COR-L47 (cell line): Measurements from ENCODE around the gene PTGFRN.

Source experiments
- DNase-seq: peaks from one replicate; lab custom pipeline; 2025; lab: John Stamatoyannopoulos, UW

The PTGFRN gene

DNA sequence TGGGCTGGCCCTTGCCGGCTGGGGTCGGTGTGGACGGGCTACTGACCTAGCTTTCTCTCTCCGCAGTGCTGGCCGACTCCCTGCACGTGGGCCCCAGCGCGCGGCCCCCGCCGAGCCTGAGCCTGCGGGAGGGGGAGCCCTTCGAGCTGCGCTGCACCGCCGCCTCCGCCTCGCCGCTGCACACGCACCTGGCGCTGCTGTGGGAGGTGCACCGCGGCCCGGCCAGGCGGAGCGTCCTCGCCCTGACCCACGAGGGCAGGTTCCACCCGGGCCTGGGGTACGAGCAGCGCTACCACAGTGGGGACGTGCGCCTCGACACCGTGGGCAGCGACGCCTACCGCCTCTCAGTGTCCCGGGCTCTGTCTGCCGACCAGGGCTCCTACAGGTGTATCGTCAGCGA is 34.9 kb downstream of the PTGFRN start:
- DNase-seq, result no peak

DNA sequence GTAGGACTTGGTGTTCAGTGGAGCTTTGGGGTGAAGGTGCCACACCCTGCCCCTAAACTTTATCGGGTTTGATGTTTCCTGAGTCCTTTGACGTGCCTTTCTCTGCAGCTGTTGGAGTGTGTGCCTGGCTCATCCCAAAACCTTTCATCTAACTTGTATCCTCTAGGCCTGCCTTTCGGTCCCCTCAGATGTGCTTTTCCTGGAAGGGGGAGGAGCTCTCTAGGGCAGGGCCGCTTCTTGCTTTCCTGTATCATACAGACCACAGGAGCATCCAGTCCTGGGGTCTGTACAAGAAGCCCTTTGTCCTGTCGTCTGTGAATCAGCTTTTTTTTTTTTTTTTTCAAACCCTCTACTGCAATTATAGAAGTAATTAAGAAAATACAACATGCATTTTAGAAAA is 35.7 kb downstream of the PTGFRN start:
- DNase-seq, result no peak

DNA sequence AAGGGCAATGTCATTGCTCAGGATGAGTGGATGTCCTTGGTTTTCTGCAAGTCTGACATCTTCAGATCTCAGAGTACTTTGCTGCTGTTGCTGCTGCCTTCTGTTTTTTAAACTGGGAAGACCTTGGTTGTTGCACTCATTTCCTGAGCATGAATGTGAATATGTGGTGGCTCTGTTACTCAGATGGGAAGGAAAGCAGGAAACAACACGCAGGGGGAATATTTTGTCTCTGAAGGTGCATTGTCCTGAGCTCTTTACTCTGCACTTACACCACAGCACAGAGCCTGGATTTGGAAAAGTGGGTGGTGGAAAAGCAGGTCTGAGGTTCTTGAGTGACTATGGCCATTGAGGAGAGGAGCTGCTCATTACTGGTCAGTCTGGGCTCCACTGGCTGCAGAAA is 36.3 kb downstream of the PTGFRN start:
- DNase-seq, result no peak

DNA sequence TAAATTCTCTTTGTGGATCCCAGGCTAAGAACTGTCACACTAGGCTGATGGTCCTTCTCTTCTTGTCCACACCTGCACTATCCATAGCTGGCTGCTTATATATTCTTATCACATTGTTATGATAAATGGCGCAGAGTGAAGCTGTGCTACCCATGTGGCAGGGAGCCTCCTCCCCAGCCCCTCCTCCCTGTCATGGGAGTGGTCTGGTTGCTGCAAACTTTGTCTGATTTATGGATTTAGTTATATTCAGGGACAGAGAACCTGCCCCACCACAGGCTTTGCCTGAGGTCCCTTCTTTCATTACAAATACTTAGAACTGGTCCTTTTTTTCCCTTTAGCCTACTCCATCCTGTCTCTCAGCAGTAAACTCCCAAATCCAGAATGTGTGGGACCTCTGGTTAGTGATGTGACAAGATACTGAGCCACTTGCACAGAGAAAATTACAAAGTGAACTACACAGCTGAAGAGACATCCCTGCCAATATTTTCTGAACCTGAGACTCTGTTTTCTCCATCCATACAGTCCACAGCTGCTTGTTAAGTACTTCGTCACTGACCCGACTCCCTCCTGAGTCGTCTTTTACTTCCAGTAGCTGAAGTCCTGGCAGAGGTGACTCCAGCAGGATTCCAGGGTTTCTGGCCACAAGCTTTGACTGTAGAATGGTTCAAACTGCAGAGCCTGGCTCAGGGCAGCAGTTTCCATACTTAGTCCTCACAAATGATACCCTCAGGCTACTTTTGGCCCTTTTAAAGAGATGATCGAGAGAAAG is 37.6 kb downstream of the PTGFRN start:
- no peak for DNase-seq

DNA sequence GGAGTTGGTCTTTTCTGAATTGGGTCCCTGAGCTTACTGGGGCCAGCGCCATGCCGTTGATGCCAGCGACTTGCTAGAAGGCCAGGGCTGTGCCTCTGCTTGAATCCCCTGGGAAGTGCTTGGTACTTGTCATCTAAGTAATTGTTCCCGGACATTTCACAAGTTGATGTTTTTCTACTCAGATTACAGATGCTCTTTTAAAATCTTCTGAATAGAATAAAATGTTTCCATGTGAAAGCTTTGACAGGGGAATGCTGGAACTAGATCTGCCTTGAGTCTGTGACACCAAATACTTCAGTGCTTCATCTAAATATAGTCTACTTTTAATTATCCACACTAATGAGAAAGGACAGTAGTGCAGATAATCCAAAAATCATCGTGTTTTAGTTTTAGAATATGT is 38.3 kb downstream of the PTGFRN start:
- no peak for DNase-seq

DNA sequence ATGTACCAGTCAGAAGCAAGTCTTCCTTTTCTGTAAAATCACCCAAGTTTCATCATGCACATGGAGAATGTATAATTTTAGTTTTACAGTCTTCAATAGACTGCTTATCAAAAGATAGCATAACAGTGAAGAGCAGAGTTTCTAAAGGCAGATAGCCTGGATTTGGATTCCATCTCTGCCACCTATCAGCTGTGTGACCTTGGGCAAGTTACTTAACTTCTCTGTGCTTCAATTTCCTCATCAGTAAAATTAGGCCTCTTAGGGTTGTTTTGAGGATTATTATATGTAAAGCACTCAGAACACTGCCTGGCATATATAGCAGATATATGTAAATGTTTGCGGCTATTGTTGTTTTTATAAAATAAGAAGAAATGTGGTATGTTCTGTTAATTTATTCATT is 38.9 kb downstream of the PTGFRN start:
- no peak for DNase-seq

DNA sequence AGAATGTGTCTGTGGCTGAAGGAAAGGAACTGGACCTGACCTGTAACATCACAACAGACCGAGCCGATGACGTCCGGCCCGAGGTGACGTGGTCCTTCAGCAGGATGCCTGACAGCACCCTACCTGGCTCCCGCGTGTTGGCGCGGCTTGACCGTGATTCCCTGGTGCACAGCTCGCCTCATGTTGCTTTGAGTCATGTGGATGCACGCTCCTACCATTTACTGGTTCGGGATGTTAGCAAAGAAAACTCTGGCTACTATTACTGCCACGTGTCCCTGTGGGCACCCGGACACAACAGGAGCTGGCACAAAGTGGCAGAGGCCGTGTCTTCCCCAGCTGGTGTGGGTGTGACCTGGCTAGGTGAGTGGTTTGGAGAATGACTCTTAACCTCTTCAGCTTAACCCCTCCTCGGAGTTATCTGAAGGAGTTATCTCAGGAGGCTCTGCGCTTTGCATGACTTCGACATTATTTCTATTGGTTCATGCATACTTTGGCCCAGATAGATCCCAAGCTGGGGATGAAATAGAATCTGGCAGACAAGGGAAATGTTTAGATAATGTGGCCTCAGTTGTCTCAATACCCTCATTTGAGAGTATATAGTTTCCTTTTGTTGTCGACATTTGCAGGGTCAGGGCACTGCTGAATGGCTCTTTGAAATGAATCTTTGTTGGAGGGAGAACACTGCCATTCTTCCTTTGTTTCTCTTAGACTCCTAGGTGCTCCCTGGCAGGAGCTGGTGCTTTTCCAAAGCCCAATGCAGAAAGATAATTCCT is 39.7 kb downstream of the PTGFRN start:
- no peak for DNase-seq

DNA sequence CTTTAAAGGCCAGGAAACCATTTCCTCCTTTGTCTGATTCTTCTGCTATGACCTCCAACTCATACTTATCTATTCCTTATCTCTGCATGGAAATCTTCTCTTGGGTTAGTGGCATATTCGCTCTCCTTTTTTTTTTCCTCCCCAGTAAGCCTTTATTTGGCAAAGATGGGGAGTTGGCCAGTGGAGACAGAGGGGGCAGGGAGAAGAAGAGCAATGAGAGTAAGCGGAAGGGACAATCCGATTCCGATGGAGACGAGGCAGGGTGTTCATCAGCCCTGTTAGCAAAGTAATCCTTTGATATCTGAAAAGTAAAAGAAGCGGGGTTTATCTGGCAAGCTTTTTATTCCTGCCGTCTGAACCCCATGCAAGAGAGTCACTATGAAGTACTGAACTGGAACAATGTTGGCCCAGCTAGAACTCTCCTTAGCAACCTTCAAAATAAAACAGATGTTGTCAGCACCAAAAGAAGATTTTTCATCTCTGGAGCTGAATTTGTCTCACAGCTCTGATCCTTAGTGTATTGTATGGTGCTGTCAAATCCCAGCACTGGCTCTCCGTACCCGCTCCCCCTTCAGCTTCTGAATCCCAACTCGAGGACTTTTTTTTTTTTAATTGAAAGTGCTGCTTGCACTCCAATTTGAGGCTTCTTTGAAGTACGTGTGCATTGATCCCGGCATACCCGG is 40.9 kb downstream of the PTGFRN start:
- DNase-seq, result no peak

DNA sequence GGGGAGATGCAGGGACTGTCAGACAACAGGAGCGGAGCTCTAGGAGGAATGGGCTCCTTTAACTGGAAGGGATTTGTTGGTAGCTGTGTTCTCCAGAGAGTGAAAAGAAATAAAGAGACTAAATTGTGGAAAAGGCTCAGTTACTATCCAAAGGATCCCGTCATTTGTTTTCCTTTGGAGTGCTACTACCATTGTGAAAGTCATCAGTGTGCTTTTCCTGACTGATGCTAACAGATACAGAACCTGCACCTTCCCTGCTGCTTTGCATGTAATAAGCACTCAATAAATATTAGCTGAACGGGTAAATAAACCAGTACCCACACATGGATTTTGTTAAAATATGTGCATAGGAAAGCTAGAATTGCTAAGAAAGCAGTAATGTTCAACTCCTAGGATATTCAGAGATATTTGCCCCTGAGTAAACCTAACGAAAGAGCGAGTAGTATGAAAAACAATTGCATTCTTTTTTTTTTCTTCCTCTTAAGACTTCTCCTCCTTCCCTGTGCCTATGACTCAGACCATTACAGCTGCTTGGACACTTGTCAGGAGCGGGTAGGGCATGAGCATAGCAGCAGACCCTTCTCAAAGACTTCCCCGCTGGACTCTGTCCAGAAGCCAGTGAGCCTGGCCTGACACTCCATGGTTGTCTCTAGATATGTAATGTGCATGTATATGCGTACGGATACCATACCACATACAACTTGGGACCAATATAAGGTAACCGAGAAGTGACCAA is 41.7 kb downstream of the PTGFRN start:
- DNase-seq, result no peak

DNA sequence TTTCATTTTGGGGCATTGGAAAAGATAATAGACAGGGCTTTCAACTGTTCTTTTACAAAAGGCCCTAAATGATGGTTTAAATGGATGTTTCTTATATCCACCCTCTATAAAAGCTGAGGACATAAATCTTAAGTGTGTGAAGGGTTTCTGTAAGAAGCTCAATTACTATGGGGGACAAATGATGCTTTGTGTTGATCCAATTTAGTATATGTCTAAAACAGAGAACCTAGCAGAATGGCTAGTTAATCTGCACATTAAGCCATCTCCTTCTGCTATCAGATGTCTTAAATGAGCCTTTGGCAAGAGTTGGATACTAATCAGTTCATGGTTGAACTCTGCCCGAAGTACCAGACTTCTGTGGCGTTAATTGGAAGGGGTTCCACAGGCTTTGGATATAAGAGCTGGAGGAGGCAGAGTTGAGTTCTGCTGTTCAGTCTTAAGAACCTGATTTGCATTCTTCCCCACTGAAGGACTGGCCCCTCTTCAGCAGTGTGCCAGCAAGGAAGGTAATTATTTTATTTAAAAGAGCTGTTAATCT is 43.1 kb downstream of the PTGFRN start:
- DNase-seq, result no peak

DNA sequence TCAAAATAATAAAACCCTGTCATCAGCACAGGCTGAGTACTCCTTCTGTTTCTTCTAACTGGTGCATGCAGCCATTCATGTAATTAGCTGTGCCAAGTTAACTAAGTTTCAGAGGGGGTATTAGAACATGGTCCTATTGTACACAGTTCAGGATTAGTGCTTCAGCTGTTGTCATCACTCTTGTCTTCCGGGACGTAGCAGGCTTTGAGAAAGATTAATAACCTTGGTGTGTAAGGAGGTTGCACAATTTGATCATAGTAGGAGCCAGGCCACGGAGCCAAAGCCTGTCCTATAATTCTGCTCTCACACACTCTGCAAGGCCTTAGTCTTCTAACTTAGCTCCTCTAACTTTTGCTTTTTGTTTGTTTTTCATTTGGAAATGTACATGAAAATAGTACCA is 44.7 kb downstream of the PTGFRN start:
- DNase-seq, result no peak

DNA sequence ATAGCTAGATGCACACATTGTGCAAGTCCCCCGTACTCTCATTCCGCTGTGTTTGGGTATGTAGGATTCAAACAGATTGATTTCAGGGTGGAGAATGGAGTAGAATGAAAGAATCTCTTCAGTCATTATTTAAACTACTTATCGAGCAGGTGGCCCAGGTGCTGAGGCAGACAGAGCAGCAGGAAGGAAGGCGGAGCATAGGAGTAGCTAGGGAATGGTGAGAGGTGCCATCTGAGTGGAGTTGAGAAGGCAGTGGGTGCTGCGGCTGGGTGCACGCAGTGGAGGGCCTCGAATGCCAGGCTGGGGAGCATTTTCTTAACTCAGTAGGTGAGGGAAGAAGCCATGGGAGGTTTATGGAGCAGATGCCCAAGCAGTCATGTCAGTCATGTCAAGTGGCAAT is 46.7 kb downstream of the PTGFRN start:
- DNase-seq, result no peak

DNA sequence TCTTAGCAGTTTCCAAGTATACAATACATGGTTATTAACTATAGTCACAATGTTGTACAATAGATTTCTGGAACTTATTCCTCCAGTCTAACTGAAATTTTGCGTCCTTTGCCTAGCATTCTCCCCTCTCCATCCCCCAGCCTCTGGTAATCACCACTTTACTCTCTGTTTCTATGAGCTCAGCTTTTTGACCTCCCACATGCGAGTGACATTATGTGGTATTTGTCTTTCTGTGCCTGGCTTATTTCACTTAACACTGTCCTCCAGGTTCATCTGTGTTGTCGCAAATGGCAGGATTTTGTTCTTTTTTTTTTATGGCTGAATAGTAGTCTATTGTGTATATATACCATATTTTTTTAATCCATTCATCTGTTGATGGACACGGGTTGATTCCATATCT is 47.9 kb downstream of the PTGFRN start:
- DNase-seq, result no peak

DNA sequence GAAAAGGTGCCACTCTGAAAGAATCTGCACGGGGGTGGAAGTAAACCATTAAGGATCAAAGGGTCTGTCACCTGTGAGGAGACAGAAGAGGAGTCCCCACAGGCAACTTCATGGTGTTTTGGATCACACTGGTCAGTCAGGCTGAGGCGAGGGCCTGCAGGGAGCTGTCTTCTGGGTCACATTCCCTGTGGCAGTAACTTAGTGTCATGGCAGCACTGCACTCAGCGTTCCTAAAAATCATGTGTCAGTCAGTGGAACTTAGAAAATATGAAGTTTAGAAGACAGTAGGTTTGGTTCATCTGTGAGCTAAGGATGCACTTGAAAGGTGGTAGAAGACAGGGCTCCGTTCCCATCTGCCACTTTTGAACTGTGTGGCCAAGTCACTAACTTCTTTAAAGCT is 48.4 kb downstream of the PTGFRN start:
- DNase-seq, result no peak

DNA sequence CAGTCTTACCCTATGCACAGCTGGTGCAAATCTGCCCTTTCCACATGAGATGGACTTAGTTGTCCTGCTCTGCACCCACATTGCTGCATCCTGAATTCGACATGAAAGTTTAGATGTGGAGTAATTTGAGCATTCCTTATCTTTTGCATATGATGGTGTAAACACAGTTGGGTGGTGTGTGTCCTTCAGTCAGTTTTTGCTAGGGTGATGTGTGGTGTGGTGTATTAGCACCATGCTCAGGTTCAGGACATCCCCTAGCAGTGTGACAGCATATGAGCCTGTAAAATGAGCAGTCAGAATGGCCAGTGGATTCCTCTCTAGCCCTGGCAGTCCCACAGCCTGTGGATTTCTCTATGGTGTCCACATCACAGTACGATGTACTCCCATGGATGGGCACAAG is 49.3 kb downstream of the PTGFRN start:
- DNase-seq, result no peak

DNA sequence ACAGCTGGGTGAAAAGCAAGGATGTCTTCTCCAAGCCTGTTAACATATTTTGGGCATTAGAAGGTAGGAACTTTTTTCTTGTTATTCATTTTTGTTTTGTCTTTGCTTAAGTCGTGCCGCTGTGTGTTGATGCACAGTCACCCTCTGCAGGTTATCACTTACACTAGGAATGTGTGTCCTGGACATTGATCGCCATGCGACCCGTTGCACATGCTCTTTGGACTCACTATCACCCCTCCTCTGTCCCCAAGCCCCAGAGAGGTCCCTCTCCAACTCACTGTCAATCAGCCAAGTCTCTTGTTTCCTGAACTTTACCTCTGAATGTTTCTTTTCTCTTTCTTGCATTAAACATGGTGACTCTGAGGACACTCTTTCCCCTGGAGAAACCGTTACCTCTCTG is 51.9 kb downstream of the PTGFRN start:
- no peak for DNase-seq

DNA sequence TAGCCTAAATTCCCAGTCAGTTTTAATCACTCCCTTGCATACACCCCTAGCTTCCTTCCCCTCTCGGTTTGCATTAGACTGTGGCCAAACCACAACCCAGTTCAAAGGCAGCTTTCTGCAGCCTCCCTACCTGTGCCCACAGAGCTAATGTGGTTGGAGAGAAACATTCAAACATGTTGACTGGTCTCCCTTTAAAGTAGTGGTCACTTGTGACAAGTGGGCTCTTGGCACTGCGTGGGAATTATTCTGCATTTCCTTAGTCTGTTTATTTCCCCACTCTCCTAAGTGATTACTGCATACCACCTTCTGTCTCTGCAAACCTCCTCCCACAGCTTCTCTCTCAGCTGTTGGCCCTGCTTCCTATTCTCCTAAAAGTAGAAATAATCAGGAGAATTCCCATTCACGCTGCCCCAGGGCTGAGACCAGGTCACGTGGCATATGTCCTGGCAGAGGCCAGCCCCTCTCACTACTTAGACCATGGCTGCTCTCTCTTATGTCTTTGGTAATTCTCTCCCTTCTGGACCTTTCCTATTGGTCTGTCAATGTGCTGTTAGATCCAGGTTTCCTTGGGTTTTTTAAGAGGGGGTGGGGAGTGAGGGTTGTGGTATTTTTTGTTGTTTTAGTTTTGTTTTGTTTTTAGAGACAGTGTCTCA is 53.4 kb downstream of the PTGFRN start:
- no peak for DNase-seq

DNA sequence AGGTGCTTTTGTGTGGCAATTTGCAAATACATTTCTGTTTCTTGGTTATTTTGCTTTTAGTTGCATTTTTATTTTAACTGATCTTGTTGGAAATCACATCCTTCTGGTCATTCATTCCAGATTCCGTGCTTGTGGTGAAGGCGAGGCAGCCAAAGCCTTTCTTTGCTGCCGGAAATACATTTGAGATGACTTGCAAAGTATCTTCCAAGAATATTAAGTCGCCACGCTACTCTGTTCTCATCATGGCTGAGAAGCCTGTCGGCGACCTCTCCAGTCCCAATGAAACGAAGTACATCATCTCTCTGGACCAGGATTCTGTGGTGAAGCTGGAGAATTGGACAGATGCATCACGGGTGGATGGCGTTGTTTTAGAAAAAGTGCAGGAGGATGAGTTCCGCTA is 57.1 kb downstream of the PTGFRN start:
- DNase-seq, result no peak

DNA sequence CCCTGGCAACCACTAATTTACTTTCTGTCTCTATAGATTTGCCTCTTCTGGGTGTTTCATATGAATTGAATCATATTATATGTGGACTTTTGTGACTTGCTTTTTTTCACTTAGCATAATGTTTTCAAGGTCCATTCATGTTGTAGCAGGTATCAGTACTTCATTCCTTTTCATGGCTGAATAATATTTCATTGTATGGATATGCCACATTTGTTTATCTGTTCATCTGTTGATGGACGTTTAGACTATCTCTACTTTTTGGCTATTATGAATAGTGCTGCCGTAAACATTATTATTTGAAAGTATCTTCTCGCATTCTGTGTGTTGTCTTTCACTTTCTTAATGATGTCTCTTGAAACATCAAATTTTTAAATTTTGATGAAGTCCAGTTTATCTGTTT is 59.0 kb downstream of the PTGFRN start:
- DNase-seq, result no peak

DNA sequence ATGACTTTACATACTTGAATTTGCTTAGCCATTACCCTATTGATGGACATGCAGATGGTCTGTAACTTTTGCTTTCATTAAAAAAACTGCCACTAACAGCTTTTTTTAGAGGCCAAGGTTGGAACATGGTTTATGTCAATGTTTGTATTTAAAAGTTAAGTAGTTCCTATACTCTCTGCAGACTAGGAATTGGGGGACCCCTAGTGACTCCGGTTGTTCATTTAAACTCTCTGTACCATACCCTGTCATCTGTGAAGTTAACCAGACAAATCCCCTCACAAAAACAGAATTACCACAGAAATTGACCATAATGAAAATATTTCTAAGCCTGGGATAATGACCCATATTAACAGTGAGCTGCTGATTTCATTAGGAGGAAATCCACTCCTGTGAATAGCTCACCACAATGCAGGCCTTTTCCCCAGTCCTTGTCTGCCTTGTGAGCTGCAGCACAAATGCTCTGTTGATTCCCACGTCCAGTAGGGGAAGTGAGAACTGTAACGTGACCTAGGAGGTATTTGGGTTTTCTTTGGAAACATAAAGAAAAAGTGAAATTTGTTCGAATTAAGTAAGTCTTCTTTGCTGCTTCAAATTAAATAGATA is 61.6 kb downstream of the PTGFRN start:
- no peak for DNase-seq

DNA sequence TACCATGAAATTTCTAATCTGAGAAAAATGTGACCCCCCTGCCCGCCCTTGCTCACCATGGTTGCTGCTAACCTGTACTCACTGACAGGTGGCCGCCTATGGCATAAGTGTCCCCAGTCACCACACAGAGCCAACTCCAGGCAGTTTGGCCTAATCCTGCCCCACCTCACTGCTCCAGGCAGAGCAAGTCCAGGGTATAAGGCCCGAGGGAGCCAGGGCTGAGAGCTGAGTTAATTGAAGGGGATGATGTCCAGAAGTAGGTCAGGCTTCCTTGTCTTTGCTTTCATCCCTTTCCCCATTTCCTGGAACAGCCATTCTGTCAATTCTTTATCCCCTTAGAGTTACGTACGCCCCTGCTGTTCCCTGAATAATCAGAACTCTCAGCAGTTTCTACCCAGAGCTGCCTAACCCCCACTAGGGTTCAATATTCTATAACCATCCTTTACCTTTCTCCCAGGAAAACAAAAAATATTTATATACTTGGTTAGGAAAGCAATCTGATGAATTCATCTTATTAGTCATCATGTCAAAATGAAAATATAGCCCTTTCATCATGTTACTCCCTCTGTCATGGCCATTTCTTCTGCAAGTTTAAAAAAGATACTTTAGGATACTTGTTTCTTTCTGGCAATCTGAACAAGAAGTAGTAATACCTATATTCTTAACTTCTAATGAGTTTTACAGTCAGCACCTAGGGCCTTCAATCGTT is 62.4 kb downstream of the PTGFRN start:
- DNase-seq, result no peak
